Measurements from ENCODE around the gene ZNRF3. TPM values are rescaled to one million over a fixed set of nuclear protein-coding genes. Genes with fewer than 3 reads are reported as not detected.

ZNRF3 gene
- total RNA-seq, 1 experiment from 2014 or later = 9.7 TPM

GRCh38 chr22:28909375-28909774 lies 26.0 kb downstream of the ZNRF3 start:
- Histone ChIP-seq H3K27ac (no peak overlapping the region), H3K4me3 (no peak overlapping the region), H3K27me3 (no peaks in the 10 kb centered on the region), H3K36me3 (no peaks in the 10 kb centered on the region), H3K9me3 (replicated peaks) (no peaks in the 10 kb centered on the region), H3K4me1 (peaks cover 12% of the 10 kb centered on the region)
- no peak for DNase-seq

GRCh38 chr22:28910569-28911303 lies 27.4 kb downstream of the ZNRF3 start:
- no peak overlapping the region for H3K27ac ChIP-seq
- DNase-seq = no peak
- H3K27me3 ChIP-seq = no peaks in the 10 kb centered on the region
- H3K4me1 ChIP-seq = peaks cover 12% of the 10 kb centered on the region
- no peak overlapping the region for H3K4me3 ChIP-seq
- H3K36me3 ChIP-seq = no peaks in the 10 kb centered on the region
- H3K9me3 ChIP-seq (replicated peaks) = no peaks in the 10 kb centered on the region

GRCh38 chr22:28911304-28911690 lies 27.9 kb downstream of the ZNRF3 start:
- Histone ChIP-seq H3K27ac (peak overlapping the region; percentile 14; the same call in 1 of the 2 replicates), H3K9me3 (replicated peaks) (no peaks in the 10 kb centered on the region)
- DNase-seq = peak in 1 of 2 experiments; percentile 11

GRCh38 chr22:28911777-28912669 lies 28.7 kb downstream of the ZNRF3 start:
- Histone ChIP-seq H3K9me3 (replicated peaks) (no peaks in the 10 kb centered on the region), H3K4me1 (peaks cover 21% of the 10 kb centered on the region), H3K36me3 (no peaks in the 10 kb centered on the region), H3K4me3 (no peak overlapping the region), H3K27ac (peak overlapping the region; percentile 14; the same call in 1 of the 2 replicates), H3K27me3 (no peaks in the 10 kb centered on the region)
- peak; percentile 33 to 53 for DNase-seq

More at GRCh38 chr22:28911304-28911690, 27.9 kb downstream of the ZNRF3 start:
- Histone ChIP-seq H3K27me3 (no peaks in the 10 kb centered on the region), H3K4me3 (no peak overlapping the region), H3K4me1 (peaks cover 13% of the 10 kb centered on the region), H3K36me3 (no peaks in the 10 kb centered on the region)

- H3K9me3 ChIP-seq (replicated peaks) = no peaks in the 10 kb centered on the region
- no peak overlapping the region for H3K4me3 ChIP-seq
- H3K36me3 ChIP-seq = no peaks in the 10 kb centered on the region
- DNase-seq = no peak
- peaks cover 41% of the 10 kb centered on the region for H3K4me1 ChIP-seq
- no peaks in the 10 kb centered on the region for H3K27me3 ChIP-seq
- no peak overlapping the region for H3K27ac ChIP-seq
Observed at GRCh38 chr22:28914201-28914600, 30.8 kb downstream of the ZNRF3 start.

GRCh38 chr22:28915969-28916368 lies 32.6 kb downstream of the ZNRF3 start:
- H3K27ac ChIP-seq = no peak overlapping the region
- H3K4me1 ChIP-seq = peaks cover 46% of the 10 kb centered on the region
- no peaks in the 10 kb centered on the region for H3K36me3 ChIP-seq
- H3K9me3 ChIP-seq (replicated peaks) = no peaks in the 10 kb centered on the region
- DNase-seq = no peak
- no peak overlapping the region for H3K4me3 ChIP-seq
- H3K27me3 ChIP-seq = no peaks in the 10 kb centered on the region

- H3K27ac ChIP-seq = peak overlapping the region; percentile 43; the same call in 1 of the 2 replicates
Observed at GRCh38 chr22:28917747-28918549, 34.6 kb downstream of the ZNRF3 start.

GRCh38 chr22:28918550-28919271 lies 35.3 kb downstream of the ZNRF3 start:
- Histone ChIP-seq H3K36me3 (no peaks in the 10 kb centered on the region), H3K4me3 (no peak overlapping the region; the same call in 1 of the 2 replicates), H3K27ac (peak overlapping the region; percentile 43), H3K4me1 (peaks cover 34% of the 10 kb centered on the region), H3K9me3 (replicated peaks) (no peaks in the 10 kb centered on the region), H3K27me3 (no peaks in the 10 kb centered on the region)
- DNase-seq = peak; percentile 45 to 63

More at GRCh38 chr22:28917747-28918549, 34.6 kb downstream of the ZNRF3 start:
- no peaks in the 10 kb centered on the region for H3K36me3 ChIP-seq
- peak; percentile 70 to 86 for DNase-seq
- no peaks in the 10 kb centered on the region for H3K9me3 ChIP-seq (replicated peaks)
- H3K4me1 ChIP-seq = peaks cover 34% of the 10 kb centered on the region
- no peaks in the 10 kb centered on the region for H3K27me3 ChIP-seq
- H3K4me3 ChIP-seq = no peak overlapping the region

GRCh38 chr22:28920757-28921584 lies 37.6 kb downstream of the ZNRF3 start:
- no peak overlapping the region for H3K4me3 ChIP-seq
- DNase-seq = no peak
- H3K36me3 ChIP-seq = no peaks in the 10 kb centered on the region; the same call in 1 of the 2 replicates
- no peak overlapping the region for H3K27ac ChIP-seq
- H3K27me3 ChIP-seq = no peaks in the 10 kb centered on the region
- no peaks in the 10 kb centered on the region for H3K9me3 ChIP-seq (replicated peaks)
- H3K4me1 ChIP-seq = peaks cover 41% of the 10 kb centered on the region

- Histone ChIP-seq H3K4me1 (peaks cover 37% of the 10 kb centered on the region), H3K4me3 (no peak overlapping the region), H3K27me3 (no peaks in the 10 kb centered on the region), H3K27ac (no peak overlapping the region), H3K9me3 (replicated peaks) (no peaks in the 10 kb centered on the region), H3K36me3 (no peaks in the 10 kb centered on the region; the same call in 1 of the 2 replicates)
- DNase-seq = no peak
Observed at GRCh38 chr22:28921585-28921879, 38.2 kb downstream of the ZNRF3 start.

- Histone ChIP-seq H3K4me1 (peaks cover 26% of the 10 kb centered on the region), H3K4me3 (no peak overlapping the region)
- no peak for DNase-seq
Observed at GRCh38 chr22:28922540-28923244, 39.3 kb downstream of the ZNRF3 start.

GRCh38 chr22:28923826-28924732 lies 40.7 kb downstream of the ZNRF3 start:
- Histone ChIP-seq H3K27me3 (no peaks in the 10 kb centered on the region), H3K36me3 (no peaks in the 10 kb centered on the region; the same call in 1 of the 2 replicates), H3K9me3 (replicated peaks) (no peaks in the 10 kb centered on the region), H3K4me3 (no peak overlapping the region), H3K27ac (no peak overlapping the region), H3K4me1 (peaks cover 13% of the 10 kb centered on the region)
- DNase-seq = peak; percentile 35 to 56

More at GRCh38 chr22:28922540-28923244, 39.3 kb downstream of the ZNRF3 start:
- no peaks in the 10 kb centered on the region for H3K27me3 ChIP-seq
- H3K36me3 ChIP-seq = no peaks in the 10 kb centered on the region; the same call in 1 of the 2 replicates
- H3K9me3 ChIP-seq (replicated peaks) = no peaks in the 10 kb centered on the region
- no peak overlapping the region for H3K27ac ChIP-seq
